ENCODE data around the gene IRGC.

Gene IRGC

GRCh38 chr19:43691755-43692154 lies 24.1 kb upstream of the IRGC start:
- no peak overlapping the region for H3K27ac ChIP-seq
- no peak for TF ChIP-seq CTCF (conservative IDR thresholded peaks at IDR 0.05)

- no peak overlapping the region for H3K27ac ChIP-seq
- no peak for TF ChIP-seq CTCF (conservative IDR thresholded peaks at IDR 0.05)
Observed at GRCh38 chr19:43692385-43692784, 23.5 kb upstream of the IRGC start.

- H3K27ac ChIP-seq = no peak overlapping the region
- no peak for TF ChIP-seq CTCF (conservative IDR thresholded peaks at IDR 0.05)
Observed at GRCh38 chr19:43692877-43693276, 23.0 kb upstream of the IRGC start.

- no peak for TF ChIP-seq CTCF (conservative IDR thresholded peaks at IDR 0.05)
- H3K27ac ChIP-seq = no peak overlapping the region; the same call in 1 of the 2 replicates
Observed at GRCh38 chr19:43694553-43694952, 21.3 kb upstream of the IRGC start.

GRCh38 chr19:43695985-43696704 lies 19.7 kb upstream of the IRGC start:
- no peak for TF ChIP-seq CTCF (conservative IDR thresholded peaks at IDR 0.05)
- no peak overlapping the region for H3K27ac ChIP-seq

GRCh38 chr19:43697295-43697694 lies 18.6 kb upstream of the IRGC start:
- TF ChIP-seq CTCF (conservative IDR thresholded peaks at IDR 0.05) = no peak
- H3K27ac ChIP-seq = no peak overlapping the region

- no peak for TF ChIP-seq CTCF (conservative IDR thresholded peaks at IDR 0.05)
- no peak overlapping the region for H3K27ac ChIP-seq
Observed at GRCh38 chr19:43699506-43700394, 16.1 kb upstream of the IRGC start.
